IMR-90 (cell line): ENCODE measurements around the gene RNF212B.

Source experiments
- BHLHE40 ChIP-seq: fragments of 150-350 bp; IDR thresholded peaks from 2 replicates; pipeline ENCODE4 v1.6.1; 2016; ENCODE audit warnings: mild to moderate bottlenecking, low read depth, low read length
- CEBPB ChIP-seq: IDR thresholded peaks from 2 replicates; pipeline ENCODE4 v1.6.1; 2012; ENCODE audit warnings: low read depth, low read length, improper control_type of control experiment
- CHD1 ChIP-seq: IDR thresholded peaks from 2 replicates; pipeline ENCODE4 v1.6.1; 2012; ENCODE audit warnings: low read depth, low read length, improper control_type of control experiment
- FOS ChIP-seq: fragments of 150-350 bp; IDR thresholded peaks from 2 replicates; pipeline ENCODE4 v1.6.1; 2016; ENCODE audit warnings: low read depth, low read length
- MAFK ChIP-seq: IDR thresholded peaks from 2 replicates; pipeline ENCODE4 v1.6.1; 2012; ENCODE audit warnings: low read depth, low read length, improper control_type of control experiment
- MAZ ChIP-seq: IDR thresholded peaks from 2 replicates; pipeline ENCODE4 v1.6.1; 2012; ENCODE audit warnings: low read depth, mild to moderate bottlenecking, low read length, improper control_type of control experiment, moderate library complexity, borderline replicate concordance
- NFE2L2 ChIP-seq: fragments of 150-350 bp; IDR thresholded peaks from 2 replicates; pipeline ENCODE4 v1.6.1; 2016; ENCODE audit warnings: low read depth, mild to moderate bottlenecking, low read length
- POLR2A ChIP-seq: IDR thresholded peaks from 2 replicates; pipeline ENCODE4 v1.6.1; 2012; ENCODE audit warnings: mild to moderate bottlenecking, low read depth, low read length
- RAD21 ChIP-seq: IDR thresholded peaks from 2 replicates; pipeline ENCODE4 v1.6.1; 2012; ENCODE audit warnings: low read length, improper control_type of control experiment
- RCOR1 ChIP-seq: IDR thresholded peaks from 2 replicates; pipeline ENCODE4 v1.6.1; 2012; ENCODE audit warnings: mild to moderate bottlenecking, low read length, improper control_type of control experiment; ENCODE audit not compliant: insufficient replicate concordance
- RFX5 ChIP-seq: IDR thresholded peaks from 2 replicates; pipeline ENCODE4 v1.8.0; 2012; ENCODE audit warnings: low read depth, mild to moderate bottlenecking, low read length, moderate library complexity
- SMC3 ChIP-seq: fragments of 150-350 bp; IDR thresholded peaks from 2 replicates; pipeline ENCODE4 v1.6.1; 2016; ENCODE audit warnings: low read depth, mild to moderate bottlenecking, antibody characterized with exemption, low read length, moderate library complexity
- TF ChIP-seq, protein P1 (sequence below): conservative IDR thresholded peaks from 2 replicates; pipeline ENCODE4 v1.5.1; 2012; ENCODE audit warnings: mild to moderate bottlenecking, low read depth, low read length, improper control_type of control experiment

DNA sequence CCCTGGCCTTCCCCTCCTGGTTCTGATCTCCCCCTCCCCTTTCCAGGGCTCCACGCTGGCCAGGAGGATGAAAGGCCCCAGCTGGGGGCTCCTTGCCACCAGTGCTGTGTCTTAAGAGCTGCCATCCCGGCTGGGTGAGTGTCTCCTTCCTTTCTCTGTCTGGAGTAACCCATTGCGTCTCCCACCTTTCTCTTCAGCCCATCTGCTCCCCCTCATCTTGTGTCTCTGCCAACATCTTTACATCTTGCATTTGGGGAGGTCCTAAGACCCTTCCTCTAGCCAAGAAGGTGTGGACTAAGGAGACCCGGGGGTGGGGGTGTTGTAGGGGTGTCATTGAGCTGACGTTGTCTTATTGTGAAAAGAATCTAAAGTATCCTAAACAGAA is 69.4 kb downstream of the RNF212B start:
- TF ChIP-seq CEBPB (no peak), POLR2A (no peak), FOS (no peak), MAFK (no peak), MAZ (no peak), RFX5 (no peak), SMC3 (no peak), RAD21 (no peak), BHLHE40 (no peak), RCOR1 (no peak), CHD1 (no peak), NFE2L2 (no peak)
- TF ChIP-seq, protein P1, sequence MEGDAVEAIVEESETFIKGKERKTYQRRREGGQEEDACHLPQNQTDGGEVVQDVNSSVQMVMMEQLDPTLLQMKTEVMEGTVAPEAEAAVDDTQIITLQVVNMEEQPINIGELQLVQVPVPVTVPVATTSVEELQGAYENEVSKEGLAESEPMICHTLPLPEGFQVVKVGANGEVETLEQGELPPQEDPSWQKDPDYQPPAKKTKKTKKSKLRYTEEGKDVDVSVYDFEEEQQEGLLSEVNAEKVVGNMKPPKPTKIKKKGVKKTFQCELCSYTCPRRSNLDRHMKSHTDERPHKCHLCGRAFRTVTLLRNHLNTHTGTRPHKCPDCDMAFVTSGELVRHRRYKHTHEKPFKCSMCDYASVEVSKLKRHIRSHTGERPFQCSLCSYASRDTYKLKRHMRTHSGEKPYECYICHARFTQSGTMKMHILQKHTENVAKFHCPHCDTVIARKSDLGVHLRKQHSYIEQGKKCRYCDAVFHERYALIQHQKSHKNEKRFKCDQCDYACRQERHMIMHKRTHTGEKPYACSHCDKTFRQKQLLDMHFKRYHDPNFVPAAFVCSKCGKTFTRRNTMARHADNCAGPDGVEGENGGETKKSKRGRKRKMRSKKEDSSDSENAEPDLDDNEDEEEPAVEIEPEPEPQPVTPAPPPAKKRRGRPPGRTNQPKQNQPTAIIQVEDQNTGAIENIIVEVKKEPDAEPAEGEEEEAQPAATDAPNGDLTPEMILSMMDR, result no peak
